RPMI7951 (cell line): ENCODE results near the gene KIF27. TPM values are rescaled to one million over a fixed set of nuclear protein-coding genes. Genes with fewer than 3 reads are reported as not detected.
"Not testable (repeated sequence)": the region's sequence is repeated elsewhere in the genome, so short reads cannot be mapped to it uniquely, and the experiment has no call there.

Experiments used
- DNase-seq: peaks from one replicate; pipeline ENCODE4 v3.0.0-alpha.2; 2012; ENCODE audit warnings: low read depth
- total RNA-seq: library from RNA; depleted of rRNA; stranded (reverse); fragments of >200 nt; shearing (Covaris generic); gene quantifications from 2 replicates; pipeline ENCODE4 v1.2.3, GENCODE V29; 2014; rRNA removed

Gene KIF27
- total RNA-seq, 1 experiment from 2014 or later = not detected

DNA sequence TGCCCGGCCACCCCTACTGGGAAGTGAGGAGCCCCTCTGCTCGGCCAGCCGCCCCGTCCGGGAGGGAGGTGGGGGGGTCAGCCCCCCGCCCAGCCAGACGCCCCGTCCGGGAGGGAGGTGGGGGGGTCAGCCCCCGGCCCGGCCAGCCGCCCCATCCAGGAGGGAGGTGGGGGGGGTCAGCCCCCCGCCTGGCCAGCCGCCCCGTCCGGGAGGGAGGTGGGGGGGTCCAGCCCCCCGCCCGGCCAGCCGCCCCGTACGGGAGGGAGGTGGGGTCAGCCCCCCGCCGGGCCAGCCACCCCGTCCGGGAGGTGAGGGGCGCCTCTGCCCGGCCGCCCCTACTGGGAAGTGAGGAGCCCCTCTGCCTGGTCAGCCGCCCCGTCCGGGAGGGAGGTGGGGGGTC lies 116.8 kb downstream of the KIF27 start:
- DNase-seq = not testable (repeated sequence)

DNA sequence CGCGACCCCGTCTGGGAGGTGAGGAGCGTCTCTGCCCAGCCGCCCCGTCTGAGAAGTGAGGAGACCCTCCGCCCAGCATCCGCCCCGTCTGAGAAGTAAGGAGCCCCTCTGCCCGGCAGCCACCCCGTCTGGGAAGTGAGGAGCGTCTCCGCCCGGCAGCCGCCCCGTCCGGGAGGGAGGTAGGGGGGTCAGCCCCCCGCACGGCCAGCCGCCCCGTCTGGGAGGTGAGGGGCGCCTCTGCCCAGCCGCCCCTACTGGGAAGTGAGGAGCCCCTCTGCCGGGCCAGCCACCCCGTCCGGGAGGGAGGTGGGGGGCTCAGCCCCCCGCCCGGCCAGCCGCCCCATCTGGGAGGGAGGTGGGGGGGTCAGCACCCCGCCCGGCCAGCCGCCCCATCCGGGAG lies 117.3 kb downstream of the KIF27 start:
- not testable (repeated sequence) for DNase-seq

DNA sequence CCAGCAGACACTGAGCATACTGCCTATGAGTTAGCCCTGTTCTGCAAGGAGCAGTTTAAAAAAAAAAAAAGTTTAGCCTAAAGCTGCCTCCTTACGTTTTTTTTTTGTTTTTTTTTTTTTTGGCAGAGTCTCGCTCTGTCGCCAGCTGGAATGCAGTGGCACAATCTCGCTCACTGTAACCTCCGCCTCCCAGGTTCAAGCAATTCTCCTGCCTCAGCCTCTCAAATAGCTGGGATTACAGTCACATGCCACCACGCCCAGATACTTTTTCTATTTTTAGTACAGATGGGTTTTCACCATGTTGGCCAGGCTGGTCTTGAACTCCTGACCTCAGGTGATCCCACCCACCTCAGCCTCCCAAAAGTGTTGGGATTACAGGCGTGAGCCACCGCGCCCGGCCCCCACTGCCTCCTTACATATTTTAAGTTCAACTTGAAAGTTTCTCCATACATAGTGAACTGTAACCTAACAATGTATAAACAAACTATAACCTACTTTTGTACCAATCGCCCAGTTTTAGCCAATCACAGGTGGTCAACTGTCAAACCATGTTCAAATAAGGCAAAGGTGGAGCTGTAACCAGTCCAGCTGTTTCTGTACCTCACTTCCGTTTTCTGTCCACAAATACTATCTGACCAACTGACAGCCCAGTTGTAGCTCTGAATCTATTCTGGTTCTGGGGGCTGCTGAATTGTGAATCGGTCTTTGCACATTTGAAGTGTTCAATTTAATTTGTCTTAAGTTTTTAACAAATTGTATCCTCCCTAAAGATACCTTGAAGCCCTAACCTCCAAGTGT lies 120.8 kb downstream of the KIF27 start:
- DNase-seq = no peak

DNA sequence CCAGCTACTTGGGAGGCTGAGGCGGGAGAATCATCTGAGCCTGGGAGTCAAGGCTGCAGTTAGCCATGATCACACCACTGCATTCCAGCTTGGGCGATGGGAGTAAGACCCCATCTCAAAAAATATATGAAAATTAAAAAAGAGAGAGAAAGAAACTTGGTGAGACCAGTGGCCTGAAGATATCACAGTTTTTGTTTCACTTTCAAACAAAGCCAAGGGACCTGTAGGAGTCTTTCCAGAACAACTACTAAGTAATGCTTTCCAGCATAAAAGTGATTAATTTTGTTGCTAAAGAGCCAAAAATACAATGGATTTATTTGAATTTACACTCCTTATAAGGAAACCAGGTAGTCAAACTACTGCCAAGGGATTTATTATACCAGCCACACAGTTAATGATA lies 127.2 kb downstream of the KIF27 start:
- DNase-seq = no peak

DNA sequence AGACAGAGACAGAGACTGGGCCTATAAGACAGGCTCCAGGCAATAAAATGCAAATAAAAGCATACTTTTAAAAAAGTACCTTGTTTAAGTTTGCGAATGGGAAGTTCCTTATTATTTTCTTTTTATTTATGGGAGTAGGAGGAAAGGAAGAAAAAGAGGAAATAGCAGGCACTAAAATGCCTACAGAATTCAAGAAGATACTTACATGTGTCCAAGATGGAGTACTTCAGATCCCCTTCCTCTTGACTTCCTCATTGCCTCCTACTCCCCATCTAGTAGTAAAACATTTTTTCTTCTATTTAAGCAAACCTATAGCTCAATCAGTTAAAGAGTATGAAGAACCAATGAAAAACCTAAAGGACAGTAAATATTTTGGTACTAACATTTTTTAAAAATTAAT lies 128.5 kb downstream of the KIF27 start:
- no peak for DNase-seq

Other genes starting within 250 kb of the KIF27 start
- gene UBQLN1, start 213.5 kb downstream of the KIF27 start, total RNA-seq = 75.7 and 80.2 TPM in 2 replicates
- gene GKAP1, start 103.7 kb downstream of the KIF27 start, total RNA-seq = 0.29 and 0.72 TPM in 2 replicates
- 629 and 646 TPM in 2 replicates for gene HNRNPK, start 58.8 kb upstream of the KIF27 start, total RNA-seq
- 6.6 and 7.3 TPM in 2 replicates for gene RMI1, start 59.4 kb upstream of the KIF27 start, total RNA-seq